Nephron (organoid): ENCODE results near the gene ATG14.
"Not testable (repeated sequence)": the region's sequence is repeated elsewhere in the genome, so short reads cannot be mapped to it uniquely, and the experiment has no call there.

Experiments
- H3K27ac Mint-ChIP-seq, 3 experiments: 2 replicates each; pipeline ENCODE4 v1.8.0; 2020; ENCODE audit warnings: mixed read lengths in 3 of 3, mild to moderate bottlenecking in 2 of 3, moderate library complexity in 1 of 3
- H3K27me3 Mint-ChIP-seq: 2 replicates; pipeline ENCODE4 v1.8.0; 2021; ENCODE audit warnings: low read depth, mild to moderate bottlenecking, moderate library complexity, mixed read lengths
- H3K36me3 Mint-ChIP-seq: 2 replicates; pipeline ENCODE4 v1.8.0; 2020; ENCODE audit warnings: low read depth, mixed read lengths
- H3K4me1 Mint-ChIP-seq: 2 replicates; pipeline ENCODE4 v1.8.0; 2020; ENCODE audit warnings: mixed read lengths
- H3K4me3 Mint-ChIP-seq, 3 experiments: 2 replicates each; pipeline ENCODE4 v1.8.0; 2020; ENCODE audit warnings: mild to moderate bottlenecking in 3 of 3, mixed read lengths in 3 of 3, moderate library complexity in 2 of 3
- H3K9me3 Mint-ChIP-seq: 2 replicates; pipeline ENCODE4 v1.8.0; 2020; ENCODE audit warnings: mixed read lengths
- CTCF ChIP-seq, 3 experiments: fragments of 200-600 bp; sonication (generic); IDR thresholded peaks; one replicate each; pipeline ENCODE4 v1.5.0; 2021; ENCODE audit warnings: antibody characterized with exemption in 3 of 3; ENCODE audit not compliant: unreplicated experiment in 3 of 3

ATG14 gene

GRCh38 chr14:55350461-55350860, 61.2 kb downstream of the ATG14 start:
- H3K9me3 Mint-ChIP-seq, result no peaks in the 10 kb centered on the region
- H3K27ac Mint-ChIP-seq, result peak overlapping the region in 2 of 3 experiments; percentile 12 to 81
- H3K4me3 Mint-ChIP-seq, result no peak overlapping the region
- no peaks in the 10 kb centered on the region for H3K27me3 Mint-ChIP-seq
- no peak for TF ChIP-seq CTCF (IDR thresholded peaks at IDR 0.05; ENCODE audit: unreplicated experiment in 3 of 3)
- H3K36me3 Mint-ChIP-seq, result peaks cover 20% of the 10 kb centered on the region
- peaks cover 13% of the 10 kb centered on the region for H3K4me1 Mint-ChIP-seq

- H3K4me1 Mint-ChIP-seq, result peaks cover 13% of the 10 kb centered on the region
- H3K4me3 Mint-ChIP-seq, result peak overlapping the region in 2 of 3 experiments; percentile 17 to 40
- H3K27me3 Mint-ChIP-seq, result no peaks in the 10 kb centered on the region
- TF ChIP-seq CTCF (IDR thresholded peaks at IDR 0.05; ENCODE audit: unreplicated experiment in 3 of 3), result no peak
- peaks cover 17% of the 10 kb centered on the region for H3K36me3 Mint-ChIP-seq
- H3K27ac Mint-ChIP-seq, result peak overlapping the region; percentile 70 to 81 (median 80)
- no peaks in the 10 kb centered on the region for H3K9me3 Mint-ChIP-seq
These were observed 62.1 kb downstream of the ATG14 start for GRCh38 chr14:55349565-55349964.

- no peak for TF ChIP-seq CTCF (IDR thresholded peaks at IDR 0.05; ENCODE audit: unreplicated experiment in 3 of 3)
- Mint-ChIP-seq H3K4me1 (peaks cover 13% of the 10 kb centered on the region), H3K36me3 (peaks cover 15% of the 10 kb centered on the region), H3K27ac (peak overlapping the region in 1 of 3 experiments; percentile 80), H3K4me3 (no peak overlapping the region), H3K27me3 (no peaks in the 10 kb centered on the region), H3K9me3 (no peaks in the 10 kb centered on the region)
These were observed 62.7 kb downstream of the ATG14 start for GRCh38 chr14:55348766-55349453.

GRCh38 chr14:55347748-55348147, 63.9 kb downstream of the ATG14 start:
- Mint-ChIP-seq H3K27me3 (no peaks in the 10 kb centered on the region), H3K27ac (no peak overlapping the region), H3K36me3 (peaks cover 15% of the 10 kb centered on the region), H3K4me3 (no peak overlapping the region), H3K4me1 (peaks cover 13% of the 10 kb centered on the region), H3K9me3 (no peaks in the 10 kb centered on the region)
- no peak for TF ChIP-seq CTCF (IDR thresholded peaks at IDR 0.05; ENCODE audit: unreplicated experiment in 3 of 3)

- H3K27ac Mint-ChIP-seq, result no peak overlapping the region
- H3K4me1 Mint-ChIP-seq, result peaks cover 13% of the 10 kb centered on the region
- no peaks in the 10 kb centered on the region for H3K27me3 Mint-ChIP-seq
- no peak overlapping the region for H3K4me3 Mint-ChIP-seq
- no peaks in the 10 kb centered on the region for H3K9me3 Mint-ChIP-seq
- no peak for TF ChIP-seq CTCF (IDR thresholded peaks at IDR 0.05; ENCODE audit: unreplicated experiment in 3 of 3)
- H3K36me3 Mint-ChIP-seq, result peaks cover 15% of the 10 kb centered on the region
These were observed 64.6 kb downstream of the ATG14 start for GRCh38 chr14:55347040-55347439.

- not testable (repeated sequence) for H3K27ac Mint-ChIP-seq, H3K9me3 Mint-ChIP-seq, H3K36me3 Mint-ChIP-seq, H3K27me3 Mint-ChIP-seq, H3K4me3 Mint-ChIP-seq
- H3K4me1 Mint-ChIP-seq, result peaks cover 29% of the 10 kb centered on the region
These were observed 67.0 kb downstream of the ATG14 start for GRCh38 chr14:55344582-55345163.
